GM06990 (cell line): ENCODE measurements around the gene SULF2.

Source experiments
- DNase-seq: peaks from one replicate; pipeline ENCODE4 v3.0.0-alpha.2; 2011; ENCODE audit not compliant: insufficient read length; ENCODE audit errors: extremely low read depth
- H3K27me3 ChIP-seq: replicated peaks from 2 replicates; pipeline ENCODE4 v1.6.0; 2011; ENCODE audit warnings: low read length; ENCODE audit not compliant: control insufficient read depth, insufficient read depth
- H3K36me3 ChIP-seq: 2 replicates; pipeline ENCODE4 v1.5.1; 2011; ENCODE audit warnings: low read length; ENCODE audit not compliant: control insufficient read depth, insufficient read depth
- H3K4me3 ChIP-seq: replicated peaks from 2 replicates; pipeline ENCODE4 v1.5.1; 2011; ENCODE audit warnings: low read depth, mild to moderate bottlenecking, control low read depth, low read length
- TF ChIP-seq, protein P1 (sequence below): IDR thresholded peaks from 2 replicates; pipeline ENCODE4 v1.5.1; 2011; ENCODE audit warnings: low read length, control low read depth, mild to moderate bottlenecking, inconsistent platforms; ENCODE audit not compliant: insufficient read depth, poor library complexity, severe bottlenecking

Gene SULF2

GRCh38 chr20:47708953-47709833, 76.1 kb downstream of the SULF2 start:
- no peak overlapping the region for H3K4me3 ChIP-seq
- TF ChIP-seq, protein P1, sequence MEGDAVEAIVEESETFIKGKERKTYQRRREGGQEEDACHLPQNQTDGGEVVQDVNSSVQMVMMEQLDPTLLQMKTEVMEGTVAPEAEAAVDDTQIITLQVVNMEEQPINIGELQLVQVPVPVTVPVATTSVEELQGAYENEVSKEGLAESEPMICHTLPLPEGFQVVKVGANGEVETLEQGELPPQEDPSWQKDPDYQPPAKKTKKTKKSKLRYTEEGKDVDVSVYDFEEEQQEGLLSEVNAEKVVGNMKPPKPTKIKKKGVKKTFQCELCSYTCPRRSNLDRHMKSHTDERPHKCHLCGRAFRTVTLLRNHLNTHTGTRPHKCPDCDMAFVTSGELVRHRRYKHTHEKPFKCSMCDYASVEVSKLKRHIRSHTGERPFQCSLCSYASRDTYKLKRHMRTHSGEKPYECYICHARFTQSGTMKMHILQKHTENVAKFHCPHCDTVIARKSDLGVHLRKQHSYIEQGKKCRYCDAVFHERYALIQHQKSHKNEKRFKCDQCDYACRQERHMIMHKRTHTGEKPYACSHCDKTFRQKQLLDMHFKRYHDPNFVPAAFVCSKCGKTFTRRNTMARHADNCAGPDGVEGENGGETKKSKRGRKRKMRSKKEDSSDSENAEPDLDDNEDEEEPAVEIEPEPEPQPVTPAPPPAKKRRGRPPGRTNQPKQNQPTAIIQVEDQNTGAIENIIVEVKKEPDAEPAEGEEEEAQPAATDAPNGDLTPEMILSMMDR = no peak
- DNase-seq = no peak
- no peaks in the 10 kb centered on the region for H3K36me3 ChIP-seq
- H3K27me3 ChIP-seq = no peaks in the 10 kb centered on the region

DNA sequence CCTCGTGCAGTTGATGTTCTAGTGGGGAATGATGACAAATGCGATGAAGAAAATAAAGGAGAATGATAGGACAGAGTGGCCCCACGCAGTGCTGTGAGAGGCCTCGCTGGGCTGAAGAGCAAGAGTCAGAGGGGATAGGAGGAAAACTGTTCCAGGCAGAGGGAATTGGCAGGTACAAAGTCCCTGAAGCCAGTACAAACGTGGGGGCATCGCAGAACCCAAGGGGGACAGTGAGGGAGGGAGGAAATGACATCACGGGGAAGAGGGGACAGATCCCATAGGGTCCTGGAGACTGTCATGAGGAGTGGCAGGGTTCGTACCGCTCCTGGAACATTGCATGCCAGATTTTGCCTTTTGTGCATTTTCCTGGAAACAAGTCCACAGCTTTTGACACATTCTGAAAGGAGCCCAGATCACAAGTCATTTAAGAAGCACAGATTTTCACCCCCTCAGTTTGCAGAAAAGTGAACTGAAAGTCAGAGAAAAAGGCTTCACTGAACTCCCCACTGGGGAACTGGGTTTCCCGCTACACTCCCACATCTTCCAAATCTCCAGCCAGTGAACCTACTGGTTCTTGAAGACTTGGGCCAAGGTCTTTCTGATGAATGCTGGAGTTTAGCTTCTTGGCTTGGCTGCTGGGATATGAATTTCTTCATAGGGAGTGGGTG, 77.0 kb downstream of the SULF2 start:
- DNase-seq = peak; percentile 31
- Histone ChIP-seq H3K27me3 (no peaks in the 10 kb centered on the region), H3K4me3 (no peak overlapping the region), H3K36me3 (no peaks in the 10 kb centered on the region)
- TF ChIP-seq, protein P1 = no peak

- TF ChIP-seq, protein P1 = no peak
- H3K36me3 ChIP-seq = no peaks in the 10 kb centered on the region
- H3K27me3 ChIP-seq = no peaks in the 10 kb centered on the region
- H3K4me3 ChIP-seq = no peak overlapping the region
- DNase-seq = no peak
These were observed 78.9 kb downstream of the SULF2 start for GRCh38 chr20:47706345-47706744.

DNA sequence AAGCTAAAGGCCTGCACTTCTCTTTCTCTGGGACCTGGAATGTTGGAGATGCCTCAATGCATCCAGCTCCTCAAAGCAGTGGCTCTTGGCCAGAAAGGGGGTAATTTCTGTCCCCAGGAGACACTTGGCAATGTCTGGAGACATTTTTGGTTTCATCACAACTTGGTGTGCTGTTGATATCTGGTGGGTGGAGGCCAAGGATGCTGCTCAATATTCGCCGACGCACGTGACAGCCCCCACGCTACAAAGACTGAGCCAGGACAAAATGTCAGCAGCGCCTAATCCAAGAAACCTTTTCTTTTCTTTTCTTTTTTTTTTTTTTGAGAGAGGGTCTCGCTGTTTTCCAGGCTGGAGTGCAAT, 79.8 kb downstream of the SULF2 start:
- Histone ChIP-seq H3K4me3 (no peak overlapping the region), H3K36me3 (no peaks in the 10 kb centered on the region), H3K27me3 (no peaks in the 10 kb centered on the region)
- DNase-seq = no peak
- TF ChIP-seq, protein P1 = no peak

DNA sequence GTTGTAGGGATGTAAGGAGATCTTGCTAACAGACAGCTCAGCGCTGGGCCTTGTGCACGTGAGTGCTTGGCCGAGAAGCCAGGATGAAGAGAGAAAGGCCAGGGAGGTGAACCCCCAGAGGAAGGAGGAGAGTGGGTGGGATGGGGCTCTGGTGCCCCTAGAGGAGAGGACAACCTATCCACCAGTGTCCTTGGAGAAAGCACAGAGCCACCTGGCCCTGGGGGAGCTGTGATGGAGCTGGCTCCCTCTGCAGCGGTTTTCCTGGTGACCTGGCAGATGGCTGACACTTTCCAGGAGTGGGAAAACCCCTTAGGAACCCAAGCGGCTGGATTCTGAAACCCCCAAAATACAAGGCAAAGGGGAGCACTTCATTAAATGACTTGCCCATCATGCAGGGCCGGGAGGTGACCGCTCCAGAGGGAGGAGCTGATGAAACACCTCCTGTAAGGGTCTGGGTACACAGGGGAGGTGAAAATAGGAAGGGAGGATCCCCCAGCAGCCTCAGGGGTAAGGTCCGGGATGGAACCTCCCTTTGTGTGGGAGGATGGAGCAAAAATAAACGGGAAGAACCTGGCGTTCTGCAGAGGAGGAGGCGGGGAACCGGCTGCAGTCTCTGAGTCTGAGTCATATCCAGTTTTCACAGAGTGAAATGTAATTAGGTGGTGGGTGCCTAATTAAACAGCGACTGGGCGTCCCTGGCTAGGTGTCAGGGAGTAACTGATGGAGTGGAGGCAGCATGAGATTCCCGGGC, 80.4 kb downstream of the SULF2 start:
- no peaks in the 10 kb centered on the region for H3K36me3 ChIP-seq
- H3K4me3 ChIP-seq = no peak overlapping the region
- DNase-seq = no peak
- H3K27me3 ChIP-seq = no peaks in the 10 kb centered on the region
- TF ChIP-seq, protein P1 = no peak
